ENCODE measurements around the gene COL20A1. TPM values are rescaled to one million over a fixed set of nuclear protein-coding genes. Genes with fewer than 3 reads are reported as not detected.

COL20A1 gene
- total RNA-seq, 1 donor from 2014 or later = 0.05 TPM

- no peak for DNase-seq (ENCODE audit: low read depth)
Observed at GRCh38 chr20:63306673-63307537, 13.9 kb downstream of the COL20A1 start.

GRCh38 chr20:63307538-63308217 lies 14.7 kb downstream of the COL20A1 start:
- no peak for DNase-seq (ENCODE audit: low read depth)

- DNase-seq (ENCODE audit: low read depth) = no peak
Observed at GRCh38 chr20:63308218-63308911, 15.4 kb downstream of the COL20A1 start.

GRCh38 chr20:63309261-63310071 lies 16.5 kb downstream of the COL20A1 start:
- peak; percentile 47 for DNase-seq (ENCODE audit: low read depth)

DNA sequence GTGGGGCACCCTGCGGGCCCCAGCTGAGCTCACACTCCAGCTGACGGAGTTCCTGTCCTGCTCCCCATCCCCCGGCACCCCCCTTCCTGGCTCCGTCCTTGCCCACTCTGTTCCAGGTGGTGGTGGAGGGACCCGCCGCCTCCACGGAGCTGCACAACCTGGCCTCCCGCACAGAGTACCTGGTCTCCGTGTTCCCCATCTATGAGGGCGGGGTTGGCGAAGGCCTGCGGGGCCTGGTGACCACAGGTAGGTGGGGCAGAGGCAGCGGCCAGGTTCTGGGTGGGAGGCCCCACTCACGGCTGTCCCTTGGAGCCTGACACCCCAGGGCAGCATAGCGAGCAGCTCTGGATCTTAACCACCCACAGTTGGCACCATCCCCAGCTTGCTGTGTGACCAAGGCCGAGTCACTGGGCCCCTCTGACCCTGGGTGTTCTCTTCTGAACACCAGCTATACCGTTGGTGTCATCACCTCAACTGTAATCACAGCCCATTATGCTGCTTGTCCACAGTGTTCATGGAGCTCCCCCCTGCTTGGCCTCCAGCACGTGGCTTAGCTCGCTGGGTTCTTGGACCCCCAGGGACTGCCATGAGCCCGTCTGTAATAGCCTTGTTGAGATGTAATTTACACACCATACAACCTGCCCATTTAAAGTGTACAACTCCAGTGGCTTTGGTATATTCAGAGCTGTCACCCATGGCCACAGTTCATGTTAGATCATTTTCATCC lies 17.4 kb downstream of the COL20A1 start:
- DNase-seq (ENCODE audit: low read depth) = no peak

DNA sequence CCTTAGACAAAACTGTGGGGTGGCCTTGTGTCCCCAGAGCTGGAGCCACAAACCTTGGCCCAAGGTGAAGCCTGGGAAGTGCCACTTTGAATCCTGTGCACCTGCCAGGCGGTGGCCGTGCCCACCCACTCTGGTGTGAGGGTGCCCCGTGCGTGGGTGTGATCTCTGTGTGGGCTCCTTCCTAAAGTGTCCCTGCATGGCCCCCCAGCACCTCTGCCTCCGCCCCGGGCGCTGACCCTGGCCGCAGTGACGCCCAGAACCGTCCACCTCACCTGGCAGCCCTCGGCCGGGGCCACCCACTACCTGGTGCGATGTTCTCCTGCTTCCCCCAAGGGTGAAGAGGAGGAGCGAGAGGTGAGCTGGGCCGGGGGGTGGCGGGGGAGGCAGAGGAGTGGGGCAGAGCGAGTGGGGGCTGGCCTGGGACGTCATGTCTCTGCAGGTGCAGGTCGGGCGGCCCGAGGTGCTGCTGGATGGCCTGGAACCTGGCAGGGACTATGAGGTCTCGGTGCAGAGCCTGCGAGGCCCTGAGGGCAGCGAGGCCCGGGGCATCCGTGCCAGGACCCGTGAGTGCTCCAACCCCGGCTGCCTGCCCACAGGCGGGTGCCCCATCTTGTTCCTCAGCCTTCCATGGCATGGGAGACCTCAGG lies 18.3 kb downstream of the COL20A1 start:
- DNase-seq (ENCODE audit: low read depth) = no peak

GRCh38 chr20:63311833-63312243 lies 18.9 kb downstream of the COL20A1 start:
- DNase-seq (ENCODE audit: low read depth) = no peak

DNA sequence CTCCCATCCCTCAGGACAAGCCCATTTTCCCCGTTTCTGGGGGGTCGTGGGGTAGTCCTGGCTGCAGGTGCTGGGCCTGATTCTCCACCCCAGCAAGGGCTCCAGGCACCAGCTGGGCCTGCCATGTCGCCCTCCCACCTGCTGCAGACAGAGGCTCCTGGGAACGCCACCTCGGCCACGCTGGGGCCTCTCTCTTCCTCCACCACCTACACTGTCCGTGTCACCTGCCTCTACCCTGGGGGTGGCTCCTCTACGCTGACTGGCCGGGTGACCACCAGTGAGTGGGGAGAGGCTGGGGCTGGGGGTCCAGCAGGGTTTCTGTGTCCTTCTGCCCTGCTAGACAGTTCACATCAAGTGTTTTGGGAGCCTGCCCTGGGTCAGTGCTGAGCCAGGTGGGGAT lies 19.3 kb downstream of the COL20A1 start:
- DNase-seq (ENCODE audit: low read depth) = peak; percentile 31

DNA sequence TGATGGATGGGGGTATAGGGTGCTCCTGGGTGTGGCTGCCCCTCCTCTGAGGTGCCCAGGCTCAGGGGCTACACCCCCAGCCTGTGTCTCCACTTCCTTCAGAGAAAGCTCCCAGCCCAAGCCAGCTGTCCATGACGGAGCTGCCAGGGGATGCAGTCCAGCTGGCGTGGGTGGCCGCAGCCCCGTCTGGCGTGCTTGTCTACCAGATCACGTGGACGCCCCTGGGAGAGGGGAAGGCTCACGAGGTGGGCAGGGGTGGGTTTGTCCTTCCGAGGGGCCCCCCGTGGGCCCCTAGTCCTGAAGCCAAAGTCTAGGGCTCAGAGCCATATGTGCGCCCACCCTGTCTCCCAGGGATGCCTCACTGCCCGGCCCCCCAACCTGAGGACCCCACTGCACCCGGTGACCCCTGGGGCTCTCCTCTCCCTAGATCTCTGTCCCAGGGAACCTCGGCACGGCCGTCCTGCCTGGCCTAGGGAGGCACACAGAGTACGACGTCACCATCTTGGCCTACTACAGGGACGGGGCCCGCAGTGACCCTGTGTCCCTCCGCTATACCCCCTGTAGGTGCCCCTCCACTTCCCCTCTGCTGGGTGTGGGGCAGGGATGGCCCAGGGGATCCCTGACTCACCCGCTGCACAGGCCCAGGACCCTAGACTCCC lies 19.8 kb downstream of the COL20A1 start:
- peak; percentile 90 for DNase-seq (ENCODE audit: low read depth)

DNA sequence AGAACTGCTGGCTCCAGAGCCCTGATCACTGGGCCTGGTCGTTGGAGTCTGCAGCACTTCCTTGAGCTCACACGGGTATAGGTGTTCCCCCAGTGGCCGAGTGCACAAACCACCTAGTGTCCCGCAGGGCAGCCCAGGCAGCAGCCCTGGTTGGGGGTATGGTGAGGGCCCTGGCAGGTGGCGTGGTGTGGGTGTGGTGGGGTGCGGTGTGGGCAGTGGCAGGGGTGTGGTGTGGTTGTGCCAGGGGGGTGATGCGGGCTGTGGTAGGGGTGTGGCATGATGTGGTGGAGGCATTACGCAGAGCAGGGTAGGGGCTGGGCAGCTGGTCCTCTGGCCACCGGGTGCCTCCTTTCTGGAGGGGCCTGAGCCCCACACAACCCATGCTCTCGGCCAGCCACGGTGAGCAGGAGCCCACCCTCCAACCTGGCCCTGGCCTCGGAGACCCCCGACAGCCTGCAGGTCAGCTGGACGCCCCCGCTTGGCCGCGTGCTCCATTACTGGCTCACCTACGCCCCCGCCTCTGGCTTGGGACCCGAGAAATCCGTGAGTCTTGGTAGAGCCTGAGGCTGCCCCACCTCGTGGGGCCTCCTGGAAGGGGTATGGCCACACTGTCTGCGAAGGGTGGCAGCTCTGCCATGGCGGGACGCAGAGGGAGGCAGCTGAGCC lies 20.5 kb downstream of the COL20A1 start:
- DNase-seq (ENCODE audit: low read depth) = peak; percentile 69

DNA sequence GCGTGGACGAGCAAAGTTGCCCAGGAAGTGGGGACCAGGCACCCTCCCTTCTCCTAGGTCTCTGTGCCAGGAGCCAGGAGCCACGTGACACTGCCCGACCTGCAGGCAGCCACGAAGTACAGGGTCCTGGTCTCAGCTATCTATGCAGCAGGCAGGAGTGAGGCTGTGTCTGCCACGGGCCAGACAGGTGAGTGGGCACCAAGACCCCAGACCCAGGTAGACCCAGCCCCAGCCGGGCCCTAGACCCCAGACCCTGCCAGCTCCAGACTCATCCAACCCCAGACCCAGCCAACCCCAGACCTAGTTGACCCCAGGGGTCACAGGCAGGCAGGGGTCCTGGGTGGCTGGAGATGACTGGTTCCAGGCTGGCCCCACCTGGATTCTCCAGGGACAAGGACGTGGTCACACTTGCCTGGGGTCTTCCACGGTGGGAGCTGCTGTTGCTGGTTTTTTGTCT lies 21.1 kb downstream of the COL20A1 start:
- DNase-seq (ENCODE audit: low read depth) = no peak

DNA sequence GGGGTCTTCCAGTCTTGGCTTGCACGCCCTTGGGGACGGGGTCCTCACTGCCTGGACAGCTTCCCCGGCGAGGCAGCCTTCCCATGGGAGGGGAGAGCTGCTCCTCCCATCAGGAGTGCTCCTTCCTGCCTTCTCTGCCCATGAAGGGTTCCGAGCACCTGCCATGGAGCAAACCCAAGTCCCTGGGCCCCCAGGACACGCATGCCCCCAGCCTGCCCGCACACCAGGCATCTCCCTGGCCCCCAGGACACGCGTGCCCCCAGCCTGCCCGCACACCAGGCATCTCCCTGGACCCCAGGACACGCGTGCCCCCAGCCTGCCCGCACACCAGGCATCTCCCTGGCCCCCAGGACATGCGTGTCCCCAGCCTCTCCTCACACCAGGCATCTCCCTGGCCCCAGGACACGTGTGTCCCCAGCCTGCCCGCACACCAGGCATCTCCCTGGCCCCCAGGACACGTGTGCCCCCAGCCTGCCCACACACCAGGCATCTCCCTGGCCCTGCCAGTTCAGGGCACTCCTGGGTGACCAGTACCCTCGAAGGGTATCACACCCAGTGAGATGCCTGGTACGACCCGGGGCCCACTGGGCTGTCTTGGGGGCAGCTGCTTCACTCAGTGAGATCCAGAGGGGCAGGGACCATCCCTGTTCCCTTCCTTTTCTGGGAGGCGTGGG lies 21.7 kb downstream of the COL20A1 start:
- no peak for DNase-seq (ENCODE audit: low read depth)

GRCh38 chr20:63315240-63315689 lies 22.3 kb downstream of the COL20A1 start:
- DNase-seq (ENCODE audit: low read depth) = peak; percentile 32

DNA sequence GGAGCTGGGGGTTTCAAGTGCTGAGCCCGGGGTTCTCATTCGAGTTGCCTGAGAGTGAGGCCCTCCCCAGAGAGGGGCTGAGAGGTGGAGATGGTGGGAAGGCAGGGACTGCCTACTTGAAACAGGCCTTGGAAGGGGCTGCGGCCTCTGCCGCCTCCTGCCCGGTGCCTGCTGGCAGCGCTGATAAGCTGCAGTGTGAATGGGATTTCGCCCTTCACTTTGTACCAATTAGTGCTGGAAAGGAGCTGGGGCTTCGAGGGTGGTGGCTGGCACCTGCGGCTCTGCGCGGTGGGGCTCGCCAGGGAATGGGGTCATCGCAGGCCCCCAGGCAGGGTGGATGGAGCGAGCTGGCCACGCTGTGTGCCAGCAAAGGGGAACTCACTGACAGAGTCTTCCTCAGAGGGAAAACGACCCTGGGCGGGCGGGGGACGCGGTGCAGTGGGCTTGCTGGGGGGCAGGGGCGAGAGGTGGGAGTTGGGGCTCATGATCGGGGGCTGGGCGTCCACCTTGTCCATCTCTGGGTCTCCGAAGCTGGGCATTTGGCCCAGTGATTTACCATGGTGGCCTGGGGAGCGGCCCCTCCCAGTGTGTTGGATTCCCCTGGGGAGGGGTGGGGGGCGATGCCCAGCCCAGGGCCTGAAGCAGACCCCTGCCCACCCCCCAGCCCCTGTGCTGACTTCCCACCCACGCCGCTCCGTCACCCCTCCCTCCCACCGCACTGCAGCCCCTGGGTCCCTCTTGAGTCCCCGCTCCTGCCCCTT lies 22.9 kb downstream of the COL20A1 start:
- no peak for DNase-seq (ENCODE audit: low read depth)

GRCh38 chr20:63316502-63316921 lies 23.5 kb downstream of the COL20A1 start:
- DNase-seq (ENCODE audit: low read depth) = no peak

GRCh38 chr20:63317061-63317460 lies 24.1 kb downstream of the COL20A1 start:
- DNase-seq (ENCODE audit: low read depth) = no peak

GRCh38 chr20:63317601-63318291 lies 24.8 kb downstream of the COL20A1 start:
- DNase-seq (ENCODE audit: low read depth) = no peak

All from myocyte (in vitro differentiated cells).